Osteoblast (primary cell): Measurements from ENCODE around the gene CHRM2. TPM values are rescaled to one million over a fixed set of nuclear protein-coding genes. Genes with fewer than 3 reads are reported as not detected.

Experiments
- DNase-seq: peaks from one replicate; pipeline ENCODE4 v3.0.0; 2011; ENCODE audit warnings: low spot score, mixed read lengths; ENCODE audit not compliant: insufficient read length; ENCODE audit errors: missing footprints
- H2AFZ ChIP-seq: 2 replicates; pipeline ENCODE4 v1.6.0; 2011; ENCODE audit warnings: mild to moderate bottlenecking, low read length
- H3K27ac ChIP-seq: 2 replicates; pipeline ENCODE4 v1.5.1; 2011; ENCODE audit warnings: mild to moderate bottlenecking, low read depth, low read length, moderate library complexity
- H3K27me3 ChIP-seq: 2 replicates; pipeline ENCODE4 v1.6.0; 2012; ENCODE audit warnings: mild to moderate bottlenecking, control low read depth, inconsistent platforms, low read length, moderate library complexity; ENCODE audit not compliant: insufficient read depth
- H3K36me3 ChIP-seq: 2 replicates; pipeline ENCODE4 v1.5.1; 2011; ENCODE audit warnings: mild to moderate bottlenecking, low read length, control low read depth, moderate library complexity; ENCODE audit not compliant: insufficient read depth
- H3K4me1 ChIP-seq: 2 replicates; pipeline ENCODE4 v1.5.1; 2011; ENCODE audit warnings: mild to moderate bottlenecking, low read length, control low read depth, moderate library complexity; ENCODE audit not compliant: insufficient read depth
- H3K4me2 ChIP-seq: 2 replicates; pipeline ENCODE4 v1.6.0; 2011; ENCODE audit warnings: mild to moderate bottlenecking, low read length; ENCODE audit not compliant: insufficient read depth
- H3K4me3 ChIP-seq: fragments of 200-600 bp; sonication (generic); 3 replicates; pipeline ENCODE4 v1.5.1; 2012; ENCODE audit warnings: mild to moderate bottlenecking, low read length, inconsistent platforms; ENCODE audit not compliant: insufficient read depth
- H3K79me2 ChIP-seq: 2 replicates; pipeline ENCODE4 v1.6.0; 2012; ENCODE audit warnings: mild to moderate bottlenecking, low read length, control low read depth, inconsistent platforms; ENCODE audit not compliant: insufficient read depth
- H3K9me3 ChIP-seq: 2 replicates; pipeline ENCODE4 v1.5.1; 2011; ENCODE audit warnings: low read depth, low read length, control low read depth
- H4K20me1 ChIP-seq: 2 replicates; pipeline ENCODE4 v1.6.0; 2012; ENCODE audit warnings: mild to moderate bottlenecking, low read length, control low read depth; ENCODE audit not compliant: insufficient read depth
- total RNA-seq: library from RNA; depleted of rRNA; stranded (reverse); fragments of >200 nt; gene quantifications from 2 replicates; pipeline ENCODE4 v1.2.3, GENCODE V29; 2012
- TF ChIP-seq, protein P1 (sequence below): IDR thresholded peaks from 2 replicates; pipeline ENCODE4 v1.5.1; 2011; ENCODE audit warnings: mild to moderate bottlenecking, low read depth, low read length, moderate library complexity; ENCODE audit errors: extremely low read depth

Gene CHRM2
- total RNA-seq, 1 donor, result under 0.01 TPM

GRCh38 chr7:136900005-136900404, 31.6 kb downstream of the CHRM2 start:
- no peak overlapping the region for H3K4me2 ChIP-seq
- no peak for DNase-seq
- H3K4me3 ChIP-seq, result no peak overlapping the region
- TF ChIP-seq, protein P1, sequence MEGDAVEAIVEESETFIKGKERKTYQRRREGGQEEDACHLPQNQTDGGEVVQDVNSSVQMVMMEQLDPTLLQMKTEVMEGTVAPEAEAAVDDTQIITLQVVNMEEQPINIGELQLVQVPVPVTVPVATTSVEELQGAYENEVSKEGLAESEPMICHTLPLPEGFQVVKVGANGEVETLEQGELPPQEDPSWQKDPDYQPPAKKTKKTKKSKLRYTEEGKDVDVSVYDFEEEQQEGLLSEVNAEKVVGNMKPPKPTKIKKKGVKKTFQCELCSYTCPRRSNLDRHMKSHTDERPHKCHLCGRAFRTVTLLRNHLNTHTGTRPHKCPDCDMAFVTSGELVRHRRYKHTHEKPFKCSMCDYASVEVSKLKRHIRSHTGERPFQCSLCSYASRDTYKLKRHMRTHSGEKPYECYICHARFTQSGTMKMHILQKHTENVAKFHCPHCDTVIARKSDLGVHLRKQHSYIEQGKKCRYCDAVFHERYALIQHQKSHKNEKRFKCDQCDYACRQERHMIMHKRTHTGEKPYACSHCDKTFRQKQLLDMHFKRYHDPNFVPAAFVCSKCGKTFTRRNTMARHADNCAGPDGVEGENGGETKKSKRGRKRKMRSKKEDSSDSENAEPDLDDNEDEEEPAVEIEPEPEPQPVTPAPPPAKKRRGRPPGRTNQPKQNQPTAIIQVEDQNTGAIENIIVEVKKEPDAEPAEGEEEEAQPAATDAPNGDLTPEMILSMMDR, result no peak
- no peaks in the 10 kb centered on the region for H3K27me3 ChIP-seq
- no peaks in the 10 kb centered on the region for H4K20me1 ChIP-seq
- no peaks in the 10 kb centered on the region for H3K4me1 ChIP-seq
- H3K9me3 ChIP-seq, result no peaks in the 10 kb centered on the region
- no peak overlapping the region for H2AFZ ChIP-seq
- H3K36me3 ChIP-seq, result no peaks in the 10 kb centered on the region
- H3K79me2 ChIP-seq, result no peaks in the 10 kb centered on the region
- H3K27ac ChIP-seq, result no peak overlapping the region

DNA sequence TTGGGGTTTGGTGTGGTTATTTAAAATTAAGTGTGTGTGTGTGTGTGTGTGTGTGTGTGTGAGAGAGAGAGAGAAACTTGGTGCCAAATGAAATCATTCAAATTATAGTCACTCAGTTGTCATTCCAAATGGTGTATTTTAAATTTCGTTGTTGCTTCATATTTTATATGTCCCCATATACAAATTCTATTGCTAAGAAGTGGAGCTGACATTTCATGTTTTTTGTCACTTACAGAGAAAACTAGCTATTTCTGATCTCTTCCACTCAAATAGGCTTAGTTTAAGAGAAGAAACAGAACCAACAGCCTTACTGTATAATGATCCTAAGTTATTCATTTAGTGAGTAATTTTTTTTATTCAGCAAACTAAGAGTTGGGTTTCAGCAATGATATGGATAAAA, 42.3 kb downstream of the CHRM2 start:
- H3K79me2 ChIP-seq, result no peaks in the 10 kb centered on the region
- peaks cover 3% of the 10 kb centered on the region for H3K4me1 ChIP-seq
- no peak overlapping the region for H2AFZ ChIP-seq
- no peaks in the 10 kb centered on the region for H3K27me3 ChIP-seq
- no peaks in the 10 kb centered on the region for H4K20me1 ChIP-seq
- H3K9me3 ChIP-seq, result no peaks in the 10 kb centered on the region
- H3K36me3 ChIP-seq, result no peaks in the 10 kb centered on the region
- no peak overlapping the region for H3K4me3 ChIP-seq
- no peak for DNase-seq
- TF ChIP-seq, protein P1, result no peak
- no peak overlapping the region for H3K27ac ChIP-seq
- no peak overlapping the region for H3K4me2 ChIP-seq

- DNase-seq, result no peak
- no peak overlapping the region for H3K4me2 ChIP-seq
- peaks cover 3% of the 10 kb centered on the region for H3K4me1 ChIP-seq
Measured at GRCh38 chr7:136911344-136911743, 42.9 kb downstream of the CHRM2 start.

GRCh38 chr7:136912339-136912738, 43.9 kb downstream of the CHRM2 start:
- DNase-seq, result no peak
- no peak overlapping the region for H3K27ac ChIP-seq
- TF ChIP-seq, protein P1, result no peak
- H3K9me3 ChIP-seq, result no peaks in the 10 kb centered on the region
- peaks cover 3% of the 10 kb centered on the region for H3K4me1 ChIP-seq
- H3K4me3 ChIP-seq, result no peak overlapping the region
- no peaks in the 10 kb centered on the region for H3K36me3 ChIP-seq
- no peaks in the 10 kb centered on the region for H3K27me3 ChIP-seq
- no peak overlapping the region for H3K4me2 ChIP-seq
- H3K79me2 ChIP-seq, result no peaks in the 10 kb centered on the region
- H2AFZ ChIP-seq, result no peak overlapping the region
- H4K20me1 ChIP-seq, result no peaks in the 10 kb centered on the region

More at GRCh38 chr7:136911344-136911743, 42.9 kb downstream of the CHRM2 start:
- Histone ChIP-seq H3K27me3 (no peaks in the 10 kb centered on the region), H3K9me3 (no peaks in the 10 kb centered on the region), H2AFZ (no peak overlapping the region), H3K36me3 (no peaks in the 10 kb centered on the region), H3K79me2 (no peaks in the 10 kb centered on the region), H3K27ac (no peak overlapping the region), H4K20me1 (no peaks in the 10 kb centered on the region), H3K4me3 (no peak overlapping the region)
- TF ChIP-seq, protein P1, result no peak
